Spleen (tissue), 11 donors: ENCODE results near the gene LRRC31. TPM values are rescaled to one million over a fixed set of nuclear protein-coding genes. Genes with fewer than 3 reads are reported as not detected.

ENCODE experiments used
- DNase-seq: peaks from one replicate; pipeline ENCODE4 v3.0.0-alpha.2; 2020
- H3K27ac ChIP-seq, 8 donors: fragments of 200-600 bp; sonication (generic) in 7 of 8; 1 replicate in 4 of 8; 2 replicates in 4 of 8; pipeline versions ENCODE4 v1.5.0 to v1.8.0; 2016 to 2021; ENCODE audit warnings: inconsistent platforms in 4 of 8, mild to moderate bottlenecking in 4 of 8, moderate library complexity in 1 of 8
- H3K27me3 ChIP-seq, 7 donors: fragments of 200-600 bp; sonication (generic) in 6 of 7; replicated peaks in 1 of 7; 1 replicate in 4 of 7; 2 replicates in 3 of 7; pipeline versions ENCODE4 v1.5.0 to v1.8.0; 2016 to 2021; ENCODE audit warnings: inconsistent platforms in 3 of 7, mild to moderate bottlenecking in 1 of 7
- H3K36me3 ChIP-seq, 6 donors: fragments of 200-600 bp; sonication (generic) in 5 of 6; 1 replicate in 4 of 6; 2 replicates in 2 of 6; pipeline versions ENCODE4 v1.5.0 to v1.8.0; 2016 to 2021; ENCODE audit warnings: inconsistent platforms in 2 of 6
- H3K4me1 ChIP-seq, 6 donors: fragments of 200-600 bp; sonication (generic) in 5 of 6; 1 replicate in 3 of 6; 2 replicates in 3 of 6; pipeline versions ENCODE4 v1.5.0 to v1.8.0; 2016 to 2021; ENCODE audit warnings: inconsistent platforms in 3 of 6
- H3K4me3 ChIP-seq, 8 donors: fragments of 200-600 bp; sonication (generic) in 7 of 8; 1 replicate in 4 of 8; 2 replicates in 4 of 8; pipeline versions ENCODE4 v1.5.0 to v1.8.0; 2016 to 2021; ENCODE audit warnings: inconsistent platforms in 4 of 8, mild to moderate bottlenecking in 4 of 8, moderate library complexity in 2 of 8
- H3K9me3 ChIP-seq, 8 donors: fragments of 200-600 bp; sonication (generic) in 7 of 8; 1 replicate in 4 of 8; 2 replicates in 4 of 8; pipeline versions ENCODE4 v1.5.0 to v1.8.0; 2016 to 2021; ENCODE audit warnings: inconsistent platforms in 4 of 8
- CTCF ChIP-seq, 11 experiments: fragments of 200-600 bp in 7 of 11; fragments of 450-650 bp in 4 of 11; sonication (generic) in 4 of 11; IDR thresholded peaks in 8 of 11; conservative IDR thresholded peaks in 3 of 11; 1 replicate in 7 of 11; 2 replicates in 4 of 11; pipeline versions ENCODE4 v1.4.0 to v1.8.0; 2016 to 2021; ENCODE audit warnings: antibody characterized with exemption in 11 of 11, inconsistent platforms in 4 of 11, mild to moderate bottlenecking in 1 of 11
- POLR2A ChIP-seq, 3 donors: fragments of 450-650 bp; IDR thresholded peaks; one replicate each; pipeline ENCODE4 v1.5.1; 2017; ENCODE audit warnings: antibody characterized with exemption in 3 of 3, mild to moderate bottlenecking in 1 of 3
- POLR2AphosphoS5 ChIP-seq, 3 donors: sonication (generic); formaldehyde crosslinking; IDR thresholded peaks; one replicate each; pipeline ENCODE4 v1.5.1; 2017; ENCODE audit warnings: antibody characterized with exemption in 3 of 3
- WGBS, 5 donors: extraction: QIAGEN DNeasy Blood & Tissue Kit in 3 of 5; methylation state at CpG; one replicate each; pipeline versions ENCODE4 v1.1.5 to v1.1.7; 2013 to 2018; 5-methylcytosine and 5-hydroxymethylcytosine counted together
- intact Hi-C: fragments of 100-400 bp; cut with DNase I; formaldehyde crosslinking; loops from one replicate; pipeline ENCODE4 v1.15.0; 2023; ENCODE audit warnings: low total_unique reads
- polyA plus RNA-seq, 3 donors: library from polyadenylated mRNA; stranded (reverse); fragments of 200-250 nt; gene quantifications; one replicate each; pipeline ENCODE4 v1.2.1, GENCODE V29; 2013
- total RNA-seq, 7 donors: library from RNA; depleted of rRNA in 3 of 7; stranded (reverse); fragments of >200 nt in 3 of 7; fragmentation: NEBNext Ultra II Directional in 4 of 7; extraction: Animal tissue kit (Norgen Biotek cat#: 25700) in 4 of 7; gene quantifications; one replicate each; pipeline versions ENCODE4 v1.1.0 to v1.2.1, GENCODE V29; 2016 to 2021
- donor health status: healthy with polysubstance abuse.
- donor health status: DM: no; HTN: no; CAD: no; lungs with moderate emphysema.
- donor health status: DM: no; HTN: no; CAD: no.
- donor health status: Bipolar disorder and iron deficiency.
- donor health status: healthy.
- donor health status: DM: no; HTN: no; CAD: no.
- donor health status: DM: yes; HTN: yes; CAD: no.

The LRRC31 gene
- total and polyA plus RNA-seq, 10 donors = 0.03 to 0.79 (median 0.25) TPM; not detected in 4

GRCh38 chr3:169907944-169908343 is 38.2 kb upstream of the LRRC31 start:
- TF ChIP-seq POLR2AphosphoS5 (IDR thresholded peaks at IDR 0.05) = no peak
- no peak for TF ChIP-seq POLR2A (IDR thresholded peaks at IDR 0.05)
- no peak for TF ChIP-seq CTCF (IDR thresholded peaks at IDR 0.05 in 8 of 11, conservative IDR thresholded peaks at IDR 0.05 in 3 of 11)
- Histone ChIP-seq H3K9me3 (peaks cover 0 to 3% (median 0%) of the 10 kb centered on the region in 8 donors), H3K4me1 (no peaks in the 10 kb centered on the region), H3K27me3 (no peaks in the 10 kb centered on the region), H3K27ac (no peak overlapping the region), H3K4me3 (no peak overlapping the region), H3K36me3 (no peaks in the 10 kb centered on the region)
- WGBS, 5 donors = 88 to 93% (median 91%) methylated on average over 4 of the region's 4 CpGs
- DNase-seq = no peak
- intact Hi-C loops = no loop called here

GRCh38 chr3:169907476-169907875 is 37.7 kb upstream of the LRRC31 start:
- Histone ChIP-seq H3K4me1 (no peaks in the 10 kb centered on the region), H3K27ac (no peak overlapping the region), H3K4me3 (no peak overlapping the region), H3K9me3 (peaks cover 0 to 8% (median 4%) of the 10 kb centered on the region in 8 donors), H3K36me3 (no peaks in the 10 kb centered on the region), H3K27me3 (no peaks in the 10 kb centered on the region)
- intact Hi-C loops = no loop called here
- DNase-seq = no peak
- no peak for TF ChIP-seq POLR2A (IDR thresholded peaks at IDR 0.05)
- TF ChIP-seq POLR2AphosphoS5 (IDR thresholded peaks at IDR 0.05) = no peak
- TF ChIP-seq CTCF (IDR thresholded peaks at IDR 0.05 in 8 of 11, conservative IDR thresholded peaks at IDR 0.05 in 3 of 11) = no peak

- no peak for DNase-seq
- 79 to 95% (median 82%) methylated on average over 6 of the region's 6 CpGs for WGBS, 5 donors
- H3K27me3 ChIP-seq = no peaks in the 10 kb centered on the region
- no peaks in the 10 kb centered on the region for H3K36me3 ChIP-seq
- intact Hi-C loops = no loop called here
- TF ChIP-seq POLR2A (IDR thresholded peaks at IDR 0.05) = no peak
- no peak for TF ChIP-seq CTCF (IDR thresholded peaks at IDR 0.05 in 8 of 11, conservative IDR thresholded peaks at IDR 0.05 in 3 of 11)
- no peak for TF ChIP-seq POLR2AphosphoS5 (IDR thresholded peaks at IDR 0.05)
- no peak overlapping the region for H3K27ac ChIP-seq
- H3K9me3 ChIP-seq = peaks cover 0 to 29% (median 25%) of the 10 kb centered on the region in 8 donors
- H3K4me1 ChIP-seq = no peaks in the 10 kb centered on the region
- H3K4me3 ChIP-seq = no peak overlapping the region
Measured at GRCh38 chr3:169905404-169905803, 35.7 kb upstream of the LRRC31 start.

- H3K27me3 ChIP-seq = no peaks in the 10 kb centered on the region
- H3K36me3 ChIP-seq = no peaks in the 10 kb centered on the region
- peaks cover 0 to 35% (median 30%) of the 10 kb centered on the region in 8 donors for H3K9me3 ChIP-seq
- no peaks in the 10 kb centered on the region for H3K4me1 ChIP-seq
- TF ChIP-seq POLR2AphosphoS5 (IDR thresholded peaks at IDR 0.05) (no peak), CTCF (IDR thresholded peaks at IDR 0.05 in 8 of 11, conservative IDR thresholded peaks at IDR 0.05 in 3 of 11) (no peak), POLR2A (IDR thresholded peaks at IDR 0.05) (no peak)
- intact Hi-C loops = no loop called here
- H3K4me3 ChIP-seq = no peak overlapping the region
- no peak overlapping the region for H3K27ac ChIP-seq
- WGBS, 5 donors = 91 to 100% (median 94%) methylated on average over 1 of the region's 1 CpG
- DNase-seq = no peak
Measured at GRCh38 chr3:169901453-169901852, 31.7 kb upstream of the LRRC31 start.
